ENCODE data around the gene ITGA3. TPM values are rescaled to one million over a fixed set of nuclear protein-coding genes. Genes with fewer than 3 reads are reported as not detected.

ITGA3 gene
- total RNA-seq, 1 experiment from 2014 or later = 14.7 TPM

DNA sequence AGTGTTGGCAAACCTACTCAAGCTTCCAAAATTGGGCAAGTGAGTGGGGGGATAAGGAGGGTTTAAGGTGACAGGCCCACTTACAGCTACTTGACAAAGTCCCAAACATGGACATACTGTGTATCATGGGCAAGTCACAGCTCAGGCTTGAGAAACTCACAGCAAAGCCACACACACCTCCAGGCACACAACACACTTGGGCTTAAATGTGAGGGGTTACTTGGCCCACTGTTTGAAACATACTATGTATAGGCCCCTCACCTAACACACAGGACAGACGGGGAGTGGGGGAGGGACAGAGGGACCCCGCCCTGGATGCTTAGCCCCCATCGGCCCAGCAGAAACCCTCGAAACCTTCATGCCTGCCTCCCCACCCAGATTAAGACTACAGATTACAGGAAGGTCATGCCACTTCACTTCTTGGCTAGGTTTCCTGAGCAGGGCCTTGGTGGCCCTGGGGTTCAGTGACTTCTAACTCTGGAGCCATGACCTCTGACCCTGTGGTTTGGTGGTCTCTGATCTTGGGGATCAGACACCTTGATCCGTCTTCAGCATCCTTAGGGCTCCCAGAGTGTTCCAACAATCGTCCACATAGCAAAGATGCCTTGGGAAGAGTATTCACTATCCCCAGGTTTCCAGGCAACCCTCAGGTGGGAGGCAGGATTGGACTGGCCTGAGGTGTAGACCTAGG, 76.3 kb downstream of the ITGA3 start:
- intact Hi-C loops (cut with micrococcal nuclease; ENCODE audit: unreplicated experiment) = loop anchor here (2.0 to 5.0 kb wide), 2 partner anchors 15 to 165 kb away; partner anchors contain the start of gene DLX4
- H3K4me1 ChIP-seq = peaks cover 27% of the 10 kb centered on the region
- H3K9me3 ChIP-seq = no peaks in the 10 kb centered on the region
- Mint-ChIP-seq H3K4me3 (ENCODE audit: unreplicated experiment) (no peak overlapping the region), H3K4me1 (ENCODE audit: low read depth, unreplicated experiment) (peaks cover 32% of the 10 kb centered on the region), H3K36me3 (ENCODE audit: insufficient read depth, unreplicated experiment) (peaks cover 46% of the 10 kb centered on the region), H3K9me3 (ENCODE audit: unreplicated experiment) (no peaks in the 10 kb centered on the region), H3K27ac (ENCODE audit: unreplicated experiment) (peak overlapping the region; percentile 29), H3K27me3 (ENCODE audit: insufficient read depth, unreplicated experiment) (no peaks in the 10 kb centered on the region)
- DNase-seq = no peak
- BruUV-seq (replicated peaks) = no TSS peak
- no peaks in the 10 kb centered on the region for H3K27me3 ChIP-seq (replicated peaks; ENCODE audit: control insufficient read depth, insufficient read depth, low read length)
- TF ChIP-seq, protein P1, sequence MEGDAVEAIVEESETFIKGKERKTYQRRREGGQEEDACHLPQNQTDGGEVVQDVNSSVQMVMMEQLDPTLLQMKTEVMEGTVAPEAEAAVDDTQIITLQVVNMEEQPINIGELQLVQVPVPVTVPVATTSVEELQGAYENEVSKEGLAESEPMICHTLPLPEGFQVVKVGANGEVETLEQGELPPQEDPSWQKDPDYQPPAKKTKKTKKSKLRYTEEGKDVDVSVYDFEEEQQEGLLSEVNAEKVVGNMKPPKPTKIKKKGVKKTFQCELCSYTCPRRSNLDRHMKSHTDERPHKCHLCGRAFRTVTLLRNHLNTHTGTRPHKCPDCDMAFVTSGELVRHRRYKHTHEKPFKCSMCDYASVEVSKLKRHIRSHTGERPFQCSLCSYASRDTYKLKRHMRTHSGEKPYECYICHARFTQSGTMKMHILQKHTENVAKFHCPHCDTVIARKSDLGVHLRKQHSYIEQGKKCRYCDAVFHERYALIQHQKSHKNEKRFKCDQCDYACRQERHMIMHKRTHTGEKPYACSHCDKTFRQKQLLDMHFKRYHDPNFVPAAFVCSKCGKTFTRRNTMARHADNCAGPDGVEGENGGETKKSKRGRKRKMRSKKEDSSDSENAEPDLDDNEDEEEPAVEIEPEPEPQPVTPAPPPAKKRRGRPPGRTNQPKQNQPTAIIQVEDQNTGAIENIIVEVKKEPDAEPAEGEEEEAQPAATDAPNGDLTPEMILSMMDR (IDR thresholded peaks at IDR 0.05; ENCODE audit: insufficient read depth in 1 of 2, low read depth in 1 of 2, low read length in 1 of 2, severe bottlenecking in 1 of 2, unreplicated experiment in 1 of 2) = no peak
- ChIA-PET POLR2A (interaction anchor here (0.5 to 0.6 kb wide), 2 partner anchors 20 to 95 kb away, joined by 3 read pairs; no protein-coding TSS in a partner anchor), CTCF (interaction anchor here (1.0 to 1.8 kb wide), 5 partner anchors 11 to 38 kb away, joined by 3 to 6 read pairs (median 4); no protein-coding TSS in a partner anchor)
- peaks cover 2% of the 10 kb centered on the region; the same call in 1 of the 2 replicates for H3K36me3 ChIP-seq (ENCODE audit: control insufficient read depth, insufficient read depth, low read length)
- no peak overlapping the region for H3K4me3 ChIP-seq (ENCODE audit: low read depth, low read length)

DNA sequence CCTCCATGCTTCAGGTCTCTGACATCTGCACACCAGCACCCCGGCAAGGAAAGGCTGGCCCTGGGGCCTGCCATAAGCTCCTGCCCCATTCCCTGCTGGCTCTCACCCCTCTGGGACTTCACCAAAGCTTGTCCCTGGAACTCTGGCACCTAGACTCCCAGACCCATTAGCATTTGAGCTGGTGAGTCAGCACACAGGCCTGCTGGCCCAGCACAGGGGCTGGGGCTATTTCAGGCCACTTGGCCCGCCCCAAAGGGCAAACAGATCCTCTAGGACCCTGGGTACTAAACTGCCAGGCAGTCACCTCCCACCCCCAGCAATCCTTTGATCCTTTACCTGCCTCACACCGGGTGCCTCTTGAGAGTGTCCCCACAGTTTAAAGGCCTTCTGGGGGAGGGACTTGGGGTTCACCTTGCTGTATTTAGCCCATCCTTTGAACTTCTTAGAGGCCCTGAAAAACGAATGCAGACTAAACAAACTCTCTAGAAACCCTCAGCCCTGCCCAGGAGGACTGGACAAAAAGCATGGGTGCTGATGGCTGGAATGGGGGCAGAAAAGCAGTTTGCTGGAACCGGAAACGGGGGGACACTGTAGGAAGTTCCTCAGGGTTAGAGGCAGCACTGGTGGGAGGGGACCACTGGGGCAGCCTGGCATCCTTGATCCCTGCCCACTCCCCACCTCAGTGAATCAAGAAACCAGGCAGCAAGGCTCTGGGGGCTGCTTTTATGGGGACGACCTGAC, 77.3 kb downstream of the ITGA3 start:
- intact Hi-C loops (cut with micrococcal nuclease; ENCODE audit: unreplicated experiment) = loop anchor here (2.0 to 5.0 kb wide), 2 partner anchors 14 to 166 kb away; partner anchors contain the start of gene DLX4
- Histone ChIP-seq H3K4me3 (ENCODE audit: low read depth, low read length) (no peak overlapping the region), H3K27me3 (replicated peaks; ENCODE audit: control insufficient read depth, insufficient read depth, low read length) (no peaks in the 10 kb centered on the region), H3K36me3 (ENCODE audit: control insufficient read depth, insufficient read depth, low read length) (peaks cover 7% of the 10 kb centered on the region), H3K9me3 (no peaks in the 10 kb centered on the region), H3K4me1 (peaks cover 27% of the 10 kb centered on the region)
- BruUV-seq (replicated peaks) = no TSS peak
- Mint-ChIP-seq H3K36me3 (ENCODE audit: insufficient read depth, unreplicated experiment) (peaks cover 55% of the 10 kb centered on the region), H3K27ac (ENCODE audit: unreplicated experiment) (peak overlapping the region; percentile 29), H3K4me3 (ENCODE audit: unreplicated experiment) (no peak overlapping the region), H3K4me1 (ENCODE audit: low read depth, unreplicated experiment) (peaks cover 31% of the 10 kb centered on the region), H3K27me3 (ENCODE audit: insufficient read depth, unreplicated experiment) (no peaks in the 10 kb centered on the region), H3K9me3 (ENCODE audit: unreplicated experiment) (no peaks in the 10 kb centered on the region)
- TF ChIP-seq, protein P1 (IDR thresholded peaks at IDR 0.05; ENCODE audit: insufficient read depth in 1 of 2, low read depth in 1 of 2, low read length in 1 of 2, severe bottlenecking in 1 of 2, unreplicated experiment in 1 of 2) = no peak
- peak; percentile 80 to 81 for DNase-seq
- CTCF ChIA-PET = interaction anchor here (0.5 to 1.8 kb wide), 7 partner anchors 12 to 272 kb away, joined by 3 to 6 read pairs (median 3); no protein-coding TSS in a partner anchor
- POLR2A ChIA-PET = no interaction called here

DNA sequence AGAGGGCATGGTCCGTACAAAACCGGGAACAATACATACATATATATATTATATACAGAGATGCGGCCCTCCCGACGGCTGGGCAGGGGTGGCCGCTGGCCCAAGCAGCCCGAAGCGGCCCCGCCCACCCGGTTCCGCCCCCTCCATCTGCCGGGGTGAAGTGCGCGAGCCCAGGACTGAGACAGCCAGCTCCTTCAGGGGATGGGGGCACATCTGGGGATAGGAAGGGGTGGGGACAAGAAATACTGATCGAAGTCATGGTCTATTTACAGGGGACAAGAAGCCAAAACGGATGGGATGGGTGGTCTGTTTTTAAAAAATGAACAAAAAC, 77.8 kb downstream of the ITGA3 start:
- no TSS peak for BruUV-seq (replicated peaks)
- Mint-ChIP-seq H3K9me3 (ENCODE audit: unreplicated experiment) (no peaks in the 10 kb centered on the region), H3K27ac (ENCODE audit: unreplicated experiment) (peak overlapping the region; percentile 29), H3K36me3 (ENCODE audit: insufficient read depth, unreplicated experiment) (peaks cover 60% of the 10 kb centered on the region), H3K4me3 (ENCODE audit: unreplicated experiment) (no peak overlapping the region), H3K27me3 (ENCODE audit: insufficient read depth, unreplicated experiment) (no peaks in the 10 kb centered on the region), H3K4me1 (ENCODE audit: low read depth, unreplicated experiment) (peaks cover 26% of the 10 kb centered on the region)
- ChIA-PET CTCF (interaction anchor here (0.5 to 2.6 kb wide), 4 partner anchors 16 to 272 kb away, joined by 3 to 8 read pairs (median 5); no protein-coding TSS in a partner anchor), POLR2A (no interaction called here)
- Histone ChIP-seq H3K4me3 (ENCODE audit: low read depth, low read length) (no peak overlapping the region), H3K36me3 (ENCODE audit: control insufficient read depth, insufficient read depth, low read length) (peaks cover 12% of the 10 kb centered on the region), H3K9me3 (no peaks in the 10 kb centered on the region), H3K27me3 (replicated peaks; ENCODE audit: control insufficient read depth, insufficient read depth, low read length) (no peaks in the 10 kb centered on the region), H3K4me1 (peaks cover 23% of the 10 kb centered on the region)
- no peak for DNase-seq
- intact Hi-C loops (cut with micrococcal nuclease; ENCODE audit: unreplicated experiment) = loop anchor here (2.0 to 5.0 kb wide), 2 partner anchors 13 to 166 kb away; partner anchors contain the start of gene DLX4
- TF ChIP-seq, protein P1 (IDR thresholded peaks at IDR 0.05; ENCODE audit: insufficient read depth in 1 of 2, low read depth in 1 of 2, low read length in 1 of 2, severe bottlenecking in 1 of 2, unreplicated experiment in 1 of 2) = no peak

Measured in Caco-2 (cell line).